Activated CD8-positive, alpha-beta memory T cell treated with anti-CD3 and anti-CD28 coated beads for 4 hours (primary cell): ENCODE data around the gene AZGP1.
"Not testable (repeated sequence)": the region's sequence is repeated elsewhere in the genome, so short reads cannot be mapped to it uniquely, and the experiment has no call there.

ENCODE experiments used
- DNase-seq, 2 donors: peaks; one replicate each; pipeline ENCODE4 v3.0.0-alpha.2; 2020; ENCODE audit warnings: low read depth in 2 of 2

The AZGP1 gene

GRCh38 chr7:99952649-99953048 is 23.2 kb downstream of the AZGP1 start:
- DNase-seq, result not testable (repeated sequence)

- DNase-seq, result not testable (repeated sequence)
These were observed 25.0 kb downstream of the AZGP1 start for GRCh38 chr7:99950819-99951218.

- no peak for DNase-seq
These were observed 26.1 kb downstream of the AZGP1 start for GRCh38 chr7:99949645-99950228.

- no peak for DNase-seq
These were observed 28.2 kb downstream of the AZGP1 start for GRCh38 chr7:99947608-99948007.

- DNase-seq, result no peak
These were observed 31.2 kb downstream of the AZGP1 start for GRCh38 chr7:99944497-99945070.

GRCh38 chr7:99943641-99944496 is 32.0 kb downstream of the AZGP1 start:
- DNase-seq, result no peak

- no peak for DNase-seq
These were observed 37.5 kb downstream of the AZGP1 start for GRCh38 chr7:99938296-99938695.

GRCh38 chr7:99935009-99935408 is 40.8 kb downstream of the AZGP1 start:
- DNase-seq, result not testable (repeated sequence)

- no peak for DNase-seq
These were observed 45.5 kb downstream of the AZGP1 start for GRCh38 chr7:99930376-99930775.

GRCh38 chr7:99929730-99930053 is 46.1 kb downstream of the AZGP1 start:
- DNase-seq, result no peak

GRCh38 chr7:99928994-99929729 is 46.7 kb downstream of the AZGP1 start, which contains the start of gene GJC3:
GJC3 (minus strand) TSS chr7:99929620; CDS start chr7:99929620, 0 bp downstream.
- DNase-seq, result no peak

GRCh38 chr7:99928188-99928587 is 47.6 kb downstream of the AZGP1 start:
- no peak for DNase-seq

GRCh38 chr7:99927536-99927935 is 48.3 kb downstream of the AZGP1 start:
- DNase-seq, result no peak

GRCh38 chr7:99926321-99926720 is 49.5 kb downstream of the AZGP1 start:
- no peak for DNase-seq

- DNase-seq, result no peak
These were observed 52.6 kb downstream of the AZGP1 start for GRCh38 chr7:99923200-99923599.

- DNase-seq, result no peak
These were observed 55.7 kb downstream of the AZGP1 start for GRCh38 chr7:99920149-99920548.

GRCh38 chr7:99919814-99920112 is 56.1 kb downstream of the AZGP1 start:
- DNase-seq, result no peak

- DNase-seq, result peak; percentile 77 to 81
These were observed 56.6 kb downstream of the AZGP1 start, which contains the start of gene TRIM4 for GRCh38 chr7:99918959-99919813. TRIM4 (minus strand) TSS chr7:99919530; CDS start chr7:99919401, 129 bp downstream.
